HG02981 (cell line): ENCODE results near the gene PGLYRP2.

ENCODE experiments used
- ATAC-seq: cut with Tn5 transposase; IDR thresholded peaks from one replicate; pipeline ENCODE4 v1.9.1; 2021; ENCODE audit warnings: mild to moderate bottlenecking, moderate library complexity; ENCODE audit not compliant: unreplicated experiment

PGLYRP2 gene

DNA sequence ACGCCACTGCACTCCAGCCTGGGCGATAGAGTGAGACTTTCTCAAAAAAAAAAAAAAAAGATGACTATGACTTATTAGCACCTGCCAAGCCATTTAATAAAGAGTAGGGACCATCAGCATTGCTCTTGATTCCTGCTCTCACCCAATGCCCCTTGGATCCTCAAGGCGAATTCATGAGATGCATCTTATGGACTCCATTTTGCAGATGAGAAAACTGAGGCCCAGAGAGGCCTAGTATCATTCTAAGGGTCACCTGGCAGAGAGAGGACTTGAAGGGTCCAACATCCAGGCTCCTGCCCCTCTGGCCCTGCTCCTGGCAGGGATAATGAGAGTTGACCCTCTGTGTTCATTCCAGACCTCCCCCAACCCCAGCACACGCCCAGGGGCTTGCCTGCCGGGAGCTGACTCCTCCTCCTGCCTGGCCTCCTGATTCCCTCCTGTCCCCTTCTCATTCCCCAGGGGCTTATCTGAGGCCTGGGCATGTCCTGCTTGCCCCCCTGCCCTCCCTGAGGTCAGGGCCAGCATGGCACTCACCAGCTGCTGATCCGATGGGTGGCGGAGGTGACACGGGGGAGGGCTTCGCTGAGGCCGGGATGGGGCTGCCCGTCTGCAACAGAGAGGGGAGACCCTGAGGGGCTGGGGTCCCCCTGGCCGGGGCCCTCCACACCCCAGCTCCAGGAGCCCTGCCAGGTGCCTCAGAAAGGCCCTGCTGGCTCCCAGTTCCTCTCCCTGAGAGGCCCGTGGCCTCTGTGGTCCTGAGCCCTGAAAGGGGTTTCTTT is 37.0 kb downstream of the PGLYRP2 start:
- no peak for ATAC-seq

DNA sequence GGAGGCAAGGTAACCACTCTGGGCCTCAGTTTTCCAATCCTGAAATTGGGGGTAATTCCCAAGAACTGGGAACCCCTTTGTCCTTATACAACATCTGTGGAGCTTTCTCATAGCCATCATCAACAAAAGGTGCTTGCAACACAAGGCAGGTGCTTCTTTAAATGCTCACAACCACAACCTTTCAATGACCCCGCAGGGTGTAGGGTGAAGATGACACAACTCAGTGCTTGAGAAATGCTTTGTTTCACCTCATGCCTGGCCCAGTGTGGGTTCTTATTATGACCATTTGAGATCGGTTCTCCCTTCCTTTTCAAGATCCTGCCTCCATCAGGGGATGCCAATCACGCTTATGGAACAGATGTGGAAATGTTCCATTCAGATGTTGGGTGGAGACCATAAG is 38.0 kb downstream of the PGLYRP2 start:
- ATAC-seq: no peak

DNA sequence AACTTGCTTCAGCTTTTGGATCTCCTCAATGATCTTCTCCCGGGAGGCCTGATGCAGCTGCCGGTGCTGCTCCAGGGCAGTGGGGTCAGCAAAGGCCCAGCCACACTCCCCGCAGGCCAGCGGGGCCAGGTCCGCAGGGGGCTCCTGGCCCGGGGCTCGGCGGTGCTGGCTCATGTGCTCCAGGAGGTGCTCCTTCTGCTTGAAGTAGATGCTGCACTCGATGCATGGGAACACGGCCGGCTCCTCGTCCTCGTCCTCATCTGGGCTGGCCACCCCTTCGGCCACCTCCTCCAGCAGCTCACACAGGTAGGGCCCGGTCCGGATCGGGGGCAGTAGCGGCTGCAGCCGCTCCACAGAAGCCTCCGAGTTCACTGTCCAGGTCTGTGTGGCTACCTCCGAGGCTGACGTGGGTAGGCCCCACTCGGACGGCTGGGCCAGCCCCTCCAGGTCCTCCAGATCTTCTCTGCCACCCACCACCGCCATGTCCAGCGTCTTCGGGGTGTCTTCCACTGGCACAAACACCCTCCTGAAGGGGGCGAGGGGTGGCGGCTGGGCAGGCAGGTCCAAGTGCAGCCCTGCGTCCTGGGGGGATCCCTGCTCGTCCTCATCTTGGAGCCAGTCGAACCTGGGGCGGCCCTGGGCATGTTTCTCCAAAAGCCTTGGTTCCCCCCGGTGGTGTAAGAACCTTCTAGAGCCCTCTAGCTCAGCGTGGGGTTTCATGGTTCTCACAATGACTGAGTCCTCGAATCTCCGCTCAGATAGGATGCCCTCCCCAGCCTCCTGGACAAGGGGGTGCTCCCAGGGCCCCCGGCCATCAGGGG is 39.3 kb downstream of the PGLYRP2 start:
- no peak for ATAC-seq

DNA sequence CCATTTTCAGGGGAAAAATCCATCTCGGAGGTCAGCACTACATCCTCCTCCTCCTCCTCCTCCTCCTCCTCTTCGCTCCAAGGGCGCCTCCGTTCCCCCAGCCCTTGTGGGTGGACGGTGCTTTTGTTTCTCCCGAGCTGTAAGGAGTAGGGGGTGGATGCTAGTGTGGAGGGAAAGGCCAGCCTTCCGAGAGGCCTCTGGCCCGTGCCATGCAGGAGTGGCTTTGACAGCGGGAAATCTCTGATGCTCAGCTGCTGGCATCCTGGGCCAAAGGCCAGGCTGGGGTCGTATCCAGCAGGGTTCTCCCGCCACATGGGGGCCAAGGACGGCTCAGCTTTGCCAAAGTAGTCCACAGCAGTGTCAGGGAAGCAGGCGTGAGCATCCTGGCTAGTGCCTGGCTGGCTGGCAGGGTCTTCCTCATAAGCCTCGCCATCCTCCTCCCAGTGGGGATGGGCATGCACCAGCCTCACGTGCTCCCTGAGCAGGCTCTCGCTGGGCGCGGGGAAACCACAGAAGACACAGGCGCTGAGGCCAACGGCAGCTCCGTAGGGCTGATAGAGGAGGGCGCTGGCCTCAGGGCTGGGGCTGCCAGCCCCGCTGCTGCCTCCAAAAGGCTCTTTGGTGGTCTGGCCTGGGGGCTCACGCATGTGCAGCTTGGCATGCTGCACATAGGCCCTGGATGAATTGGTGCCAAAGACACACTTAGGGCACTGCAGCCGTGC is 40.1 kb downstream of the PGLYRP2 start:
- no peak for ATAC-seq

DNA sequence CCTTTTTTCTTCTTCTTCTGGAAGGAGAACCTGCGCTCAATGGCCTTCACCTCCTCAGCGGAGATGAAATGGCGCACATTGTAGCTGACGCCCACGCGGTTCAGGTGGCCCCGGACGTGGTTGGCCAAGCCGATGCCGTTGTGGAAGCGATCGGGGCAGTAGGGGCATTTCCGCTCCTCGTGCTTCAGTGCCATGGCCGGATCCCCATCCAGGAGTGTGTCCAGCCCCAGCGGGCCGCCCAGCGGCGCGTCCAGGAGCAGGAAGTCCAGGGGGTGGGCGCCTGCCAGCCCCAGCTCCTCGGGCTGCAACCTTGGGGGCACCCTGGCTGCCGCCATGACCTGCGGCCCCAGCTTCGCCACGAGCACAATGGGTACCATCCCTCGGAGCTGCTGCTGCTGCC is 40.7 kb downstream of the PGLYRP2 start:
- ATAC-seq: no peak

DNA sequence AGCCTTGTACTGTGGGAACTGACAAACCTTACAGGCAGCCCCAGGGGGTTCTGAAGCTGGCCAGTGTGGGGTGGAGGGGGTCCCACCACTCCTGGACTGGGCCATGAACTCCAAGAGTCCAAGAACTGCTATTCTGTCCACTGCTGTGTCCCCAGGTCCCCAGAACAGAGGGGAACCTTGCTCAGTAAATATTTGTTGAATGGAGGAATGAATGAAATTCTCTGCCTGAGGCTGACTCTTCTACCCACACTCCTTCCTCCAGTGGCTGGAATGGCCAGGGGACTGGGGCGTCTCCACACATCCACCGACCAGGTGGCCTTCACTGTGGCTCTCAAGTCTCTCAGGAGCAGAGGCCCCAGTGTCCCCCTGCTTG is 41.2 kb downstream of the PGLYRP2 start:
- no peak for ATAC-seq

DNA sequence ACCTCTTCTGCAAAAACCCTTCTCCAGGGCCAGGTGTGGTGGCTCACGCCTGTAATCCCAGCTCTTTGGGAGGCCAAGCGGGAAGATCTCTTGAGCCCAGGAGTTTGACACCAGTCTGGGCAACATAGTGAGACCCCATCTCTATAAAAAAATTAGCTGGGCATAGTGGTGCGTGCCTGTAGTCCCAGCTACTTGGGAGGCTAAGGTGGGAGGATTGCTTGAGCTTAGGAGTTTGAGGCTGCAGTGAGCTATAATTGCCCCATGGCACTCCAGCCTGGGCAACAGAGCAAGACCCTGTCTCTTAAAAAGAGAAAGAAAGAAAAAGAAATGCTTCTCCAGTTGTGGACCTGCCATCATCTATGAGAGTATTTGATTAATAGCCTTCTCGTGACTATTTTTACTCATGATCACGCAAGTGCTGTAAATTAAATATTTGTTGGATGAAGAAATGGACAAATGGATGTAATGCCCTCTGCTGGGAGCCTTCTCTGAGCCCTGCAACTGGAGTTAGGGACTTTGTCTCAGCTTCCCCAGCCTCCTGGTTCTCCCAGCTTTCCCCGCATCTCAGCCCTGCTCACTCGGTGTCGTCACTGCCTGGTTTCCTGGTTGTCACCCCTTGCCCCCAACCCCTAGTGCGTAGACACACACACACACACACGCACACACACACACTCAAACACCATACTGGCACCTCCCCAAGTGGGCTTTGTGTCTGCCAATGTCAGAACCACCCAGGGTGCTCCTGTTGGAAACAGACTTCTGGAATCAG is 41.8 kb downstream of the PGLYRP2 start:
- ATAC-seq: no peak

DNA sequence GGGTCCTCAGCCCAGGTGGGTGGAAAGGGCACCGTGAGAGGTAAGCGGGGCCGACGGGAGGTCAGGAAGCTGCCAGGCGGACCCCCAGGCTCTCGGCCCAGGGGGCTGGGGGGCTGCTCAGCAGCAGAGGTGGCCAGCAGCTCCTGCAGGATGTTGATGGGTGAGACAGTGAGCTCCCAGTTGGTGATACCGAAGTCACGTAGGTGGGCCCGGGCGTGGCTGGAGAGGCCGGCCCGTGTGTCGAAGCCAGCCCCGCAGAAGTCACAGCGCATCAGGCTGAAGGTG is 42.5 kb downstream of the PGLYRP2 start:
- no peak for ATAC-seq

DNA sequence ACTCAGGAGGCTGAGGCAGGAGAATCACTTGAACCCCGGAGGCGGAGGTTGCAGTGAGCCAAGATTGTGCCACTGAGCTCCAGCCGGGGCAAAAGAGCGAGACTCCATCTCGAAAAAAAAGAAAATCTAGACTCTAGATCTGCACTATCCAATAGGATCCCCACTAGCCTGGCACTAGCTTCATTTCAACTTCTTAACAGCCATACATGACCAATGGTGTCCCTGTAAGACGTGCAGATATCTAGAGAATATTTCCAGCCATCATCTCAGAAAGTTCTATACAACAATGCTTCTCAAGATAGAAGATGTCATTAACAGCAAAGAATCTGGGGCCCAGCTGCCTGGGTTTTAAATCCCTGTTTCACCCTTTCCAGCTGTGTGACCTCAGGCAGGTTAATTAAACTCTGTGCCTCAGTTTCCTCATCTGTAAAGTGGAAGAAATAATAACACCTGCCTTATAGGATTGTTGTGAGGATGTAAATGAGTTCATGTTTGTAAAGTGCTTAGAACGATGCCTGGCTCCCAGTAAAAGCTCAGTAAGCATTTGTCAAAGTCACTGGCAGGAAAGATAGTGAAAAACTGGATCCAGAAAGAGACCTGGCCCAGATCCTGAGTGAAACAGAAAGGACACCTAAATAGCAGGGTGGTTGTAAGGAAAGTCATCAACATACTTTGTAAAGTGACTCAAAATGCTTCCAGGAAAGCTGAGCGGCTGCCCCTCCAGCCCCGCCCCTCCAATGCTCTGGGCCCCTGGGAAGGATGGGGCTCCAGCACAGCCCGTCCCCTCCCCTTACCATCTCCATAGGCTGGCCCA is 43.1 kb downstream of the PGLYRP2 start:
- ATAC-seq: no peak

DNA sequence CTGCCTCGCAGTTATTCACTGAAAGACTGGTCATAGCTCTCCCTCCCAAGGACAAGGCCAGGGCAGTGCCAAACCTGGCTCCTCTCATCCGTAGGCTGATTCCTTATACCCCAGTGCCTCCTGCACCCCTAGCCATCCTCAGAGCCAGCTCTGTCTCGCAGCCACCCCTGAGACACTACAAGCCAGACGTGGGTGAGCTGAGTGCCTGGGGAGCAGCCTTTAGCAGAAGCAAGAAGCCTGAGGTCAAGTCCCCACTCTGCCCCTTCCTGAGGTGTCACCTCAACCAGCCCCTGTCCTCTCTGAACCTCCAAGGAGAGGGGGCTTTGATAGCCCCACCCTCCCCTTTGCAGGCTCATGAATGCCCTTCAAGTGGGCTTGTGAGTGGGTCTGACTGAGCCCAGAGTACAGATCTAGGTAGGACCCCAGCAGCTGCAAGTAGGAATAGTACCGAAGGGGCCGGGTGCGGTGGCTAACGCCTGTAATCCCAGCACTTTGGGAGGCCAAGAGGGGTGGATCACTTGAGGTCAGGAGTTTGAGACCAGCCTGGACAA is 45.7 kb downstream of the PGLYRP2 start:
- no peak for ATAC-seq

DNA sequence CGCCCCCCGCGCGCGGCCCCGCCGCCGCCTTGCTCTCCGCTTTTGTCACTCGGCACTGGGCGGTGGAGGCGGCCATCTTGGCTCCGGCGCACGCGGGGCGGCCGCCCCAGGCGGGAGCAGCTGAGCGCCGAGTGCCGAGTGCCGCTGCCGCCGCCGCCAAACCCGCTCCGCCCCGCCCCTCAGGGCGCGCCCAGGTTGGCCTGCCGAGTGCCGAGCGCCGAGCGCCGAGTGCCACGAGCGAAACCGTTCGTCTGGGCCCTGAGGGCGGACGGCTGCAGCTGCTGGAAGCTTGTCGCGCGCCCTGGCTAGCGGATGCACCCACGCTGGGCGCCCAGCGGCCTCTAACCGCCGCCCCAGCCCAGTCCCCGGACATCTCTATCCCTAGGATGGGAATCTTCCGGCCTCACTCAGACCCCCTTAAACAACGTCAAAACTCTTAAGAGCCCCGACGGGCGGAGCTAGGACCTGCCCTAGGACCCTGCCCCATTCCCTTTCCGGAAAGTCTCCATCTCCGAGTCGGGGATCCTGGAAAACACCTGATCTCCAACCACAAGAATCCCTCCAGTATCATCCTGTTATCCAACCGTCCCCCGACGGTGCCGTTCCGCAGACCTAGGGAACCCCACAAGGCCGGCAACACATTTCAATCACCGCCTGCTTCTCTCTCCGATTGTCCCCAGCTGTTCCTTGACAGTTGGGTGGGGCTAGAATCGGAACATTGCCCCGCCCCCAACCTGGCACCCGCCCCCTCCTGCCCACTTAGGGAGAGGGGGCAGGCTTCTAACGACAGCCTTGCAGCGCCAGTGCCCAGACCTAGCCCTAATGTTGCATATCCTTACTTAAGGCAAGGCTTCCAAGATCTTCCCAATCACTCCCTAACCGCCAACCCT is 46.4 kb downstream of the PGLYRP2 start:
- ATAC-seq: peak; percentile 67

DNA sequence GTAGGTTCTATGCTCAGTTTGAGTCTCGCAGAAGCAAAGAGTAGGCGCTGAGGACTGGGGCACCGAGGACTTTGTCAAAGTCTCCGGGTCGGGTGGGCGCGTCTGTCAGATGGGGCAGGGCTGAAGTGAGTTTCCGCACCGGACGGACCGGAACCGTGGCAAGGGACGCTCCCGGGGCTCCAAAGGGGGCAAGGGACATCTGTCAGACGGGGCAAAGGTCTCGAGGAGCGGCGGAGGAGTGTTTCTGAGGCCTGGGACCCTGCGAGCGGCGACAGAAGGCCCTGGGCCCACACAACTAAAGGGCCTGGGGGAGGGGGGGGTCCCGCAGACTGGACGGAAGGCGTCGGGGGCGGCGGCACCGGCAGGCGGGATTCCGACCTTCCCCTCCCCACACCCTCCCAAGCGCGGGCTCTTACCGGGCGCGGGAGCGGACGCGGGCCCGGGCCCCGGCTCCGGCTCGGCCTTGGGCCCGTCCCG is 47.2 kb downstream of the PGLYRP2 start:
- peak; percentile 11 for ATAC-seq

DNA sequence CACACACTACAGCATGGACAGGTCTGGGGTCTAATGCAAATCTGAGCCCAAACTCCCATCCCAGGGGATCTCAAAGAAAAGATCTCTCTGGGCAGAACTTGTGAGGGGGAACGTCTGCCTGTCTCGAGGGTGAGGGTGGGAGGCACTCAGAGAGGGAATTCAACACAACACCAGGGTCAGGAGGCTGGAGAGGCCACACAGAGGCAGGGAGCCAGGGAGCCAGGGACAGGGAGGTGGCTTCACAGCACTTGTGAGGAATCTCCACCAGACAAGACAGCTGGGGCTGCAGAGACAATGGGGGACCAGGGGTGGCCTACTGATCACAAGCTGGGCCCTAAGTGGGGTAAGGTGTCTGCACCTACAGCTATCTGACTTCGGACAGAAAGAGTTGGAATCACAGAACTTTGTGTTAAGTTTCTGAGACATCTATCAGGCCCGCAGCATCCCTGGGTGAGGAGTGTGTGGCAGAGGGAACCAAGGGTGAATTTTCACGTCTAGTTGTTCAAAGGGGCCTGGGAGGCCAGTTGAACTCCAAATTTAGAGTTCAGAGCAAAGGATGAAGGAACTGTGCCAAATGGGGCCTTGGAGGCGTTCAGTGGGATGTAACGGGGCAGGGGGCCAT is 47.8 kb downstream of the PGLYRP2 start:
- no peak for ATAC-seq

DNA sequence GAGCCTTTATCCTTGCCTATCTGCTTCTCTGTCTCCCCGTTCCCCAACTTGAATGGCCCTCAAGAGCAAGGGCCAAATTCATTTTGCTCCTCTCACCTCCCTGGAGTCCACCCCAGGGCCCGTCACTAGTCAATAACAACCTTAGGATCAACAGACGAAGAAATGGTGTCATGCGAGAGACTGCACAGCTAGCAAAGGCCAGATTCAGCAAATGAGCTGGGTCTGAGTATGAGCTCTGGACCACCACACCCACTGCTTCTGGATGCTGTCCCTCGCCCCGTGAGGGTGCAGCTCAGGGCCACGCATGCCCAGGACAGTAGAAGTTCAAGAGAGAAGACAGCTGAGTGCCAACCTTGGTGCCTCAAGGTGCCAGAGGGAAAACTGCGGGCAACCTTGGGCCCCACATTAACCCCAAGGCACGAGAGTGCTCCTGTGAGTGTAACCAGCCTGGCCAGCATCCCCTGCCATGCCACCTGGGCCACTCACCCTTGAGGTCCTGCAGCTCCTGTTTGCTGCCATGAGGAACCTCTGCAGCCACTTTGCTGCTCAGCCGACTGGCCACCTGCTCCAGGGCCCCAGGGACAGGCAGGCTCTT is 48.7 kb downstream of the PGLYRP2 start:
- ATAC-seq: no peak

DNA sequence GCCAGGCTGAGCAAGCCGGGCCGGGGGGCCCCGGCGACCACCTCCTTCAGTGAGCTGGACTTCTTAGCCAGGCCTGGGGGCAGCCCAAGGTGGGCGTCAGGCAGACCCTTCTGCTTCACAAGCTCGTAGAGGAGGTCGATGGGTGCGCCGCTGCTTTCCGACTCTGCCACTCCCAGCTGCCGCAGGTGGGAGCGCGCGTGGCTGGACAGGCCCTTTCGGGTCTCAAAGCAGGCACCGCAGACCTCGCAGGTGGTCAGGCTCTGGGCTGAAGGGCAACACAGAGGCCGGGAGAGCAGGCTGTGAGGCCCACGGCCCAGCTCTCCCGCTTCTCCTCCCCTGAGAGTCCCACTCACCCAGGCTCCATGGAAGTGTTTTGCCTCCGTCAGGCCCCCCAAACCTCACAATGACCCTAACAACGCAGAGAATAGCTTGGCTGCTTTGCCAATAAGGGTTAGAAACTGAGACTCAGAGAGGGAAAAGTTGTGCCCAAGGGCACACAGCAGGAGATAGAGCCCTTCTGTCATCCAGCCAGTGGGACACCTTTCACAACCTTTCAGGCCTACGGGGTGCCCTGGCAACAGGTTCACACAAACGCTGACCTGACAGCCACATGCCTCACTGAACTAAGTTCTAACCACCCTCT is 49.4 kb downstream of the PGLYRP2 start:
- ATAC-seq: no peak

DNA sequence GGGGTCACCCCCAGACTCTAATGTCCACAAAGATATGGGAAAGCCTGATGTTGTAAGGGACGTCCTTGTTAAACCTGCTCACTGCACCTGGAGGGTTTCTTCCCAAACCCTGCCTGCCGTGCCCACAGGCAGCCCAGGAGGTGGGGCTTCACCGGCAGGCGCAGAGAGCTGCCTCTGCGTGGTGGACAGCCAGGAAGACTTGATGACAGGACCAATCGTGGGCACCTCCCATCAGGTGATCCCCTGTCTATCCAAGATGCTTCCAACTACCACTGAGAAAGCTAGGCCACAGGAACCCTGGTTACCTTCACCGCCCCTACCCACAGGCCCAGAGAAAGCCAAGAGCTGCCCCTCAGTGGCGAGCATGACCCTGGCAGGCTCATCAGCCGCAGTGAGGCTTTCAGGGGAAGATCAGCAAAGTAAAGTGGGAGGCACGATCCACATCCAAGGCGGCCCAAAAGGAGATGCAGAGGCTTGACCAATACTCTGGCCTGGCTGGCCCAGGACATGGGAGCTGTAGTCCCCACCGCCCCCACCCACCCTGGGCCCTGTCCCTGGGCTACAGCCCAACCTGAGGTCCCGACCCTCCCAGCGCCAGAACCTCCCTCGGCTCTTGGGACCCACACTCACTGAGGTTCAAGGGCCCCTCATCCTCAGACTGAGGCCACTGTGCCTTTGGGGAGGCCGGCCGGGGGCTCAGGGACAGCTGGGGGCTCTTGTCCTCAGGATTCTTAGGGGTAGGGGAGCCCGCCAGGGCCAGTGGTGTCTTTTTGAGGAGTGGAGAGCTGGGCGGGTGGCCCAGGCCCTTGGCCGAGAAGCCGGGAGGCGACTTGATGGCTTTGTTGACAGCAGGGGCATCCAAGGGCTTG is 50.1 kb downstream of the PGLYRP2 start:
- no peak for ATAC-seq
